Measurements from ENCODE around the gene RNF5.

RNF5 gene

GRCh38 chr6:32194388-32194787 lies 16.2 kb downstream of the RNF5 start:
- no peak for TF ChIP-seq CTCF (IDR thresholded peaks at IDR 0.05; ENCODE audit: low read depth, low read length)
- no peak for DNase-seq (ENCODE audit: extremely low read depth, low read depth)

- peak; percentile 19 for DNase-seq (ENCODE audit: extremely low read depth, low read depth)
- TF ChIP-seq CTCF (IDR thresholded peaks at IDR 0.05; ENCODE audit: low read depth, low read length): peak; percentile 57
These were observed 16.8 kb downstream of the RNF5 start for GRCh38 chr6:32194825-32195651.

- DNase-seq (ENCODE audit: extremely low read depth, low read depth): peak; percentile 100
- peak; percentile 32 for TF ChIP-seq CTCF (IDR thresholded peaks at IDR 0.05; ENCODE audit: low read depth, low read length)
These were observed 17.4 kb downstream of the RNF5 start for GRCh38 chr6:32195652-32195901.

- TF ChIP-seq CTCF (IDR thresholded peaks at IDR 0.05; ENCODE audit: low read depth, low read length): no peak
- DNase-seq (ENCODE audit: extremely low read depth, low read depth): peak; percentile 59
These were observed 17.9 kb downstream of the RNF5 start for GRCh38 chr6:32195902-32196681.

GRCh38 chr6:32196682-32197616 lies 18.7 kb downstream of the RNF5 start:
- no peak; the same call in 1 of the 2 replicates for TF ChIP-seq CTCF (IDR thresholded peaks at IDR 0.05; ENCODE audit: low read depth, low read length)
- no peak for DNase-seq (ENCODE audit: extremely low read depth, low read depth)

- TF ChIP-seq CTCF (IDR thresholded peaks at IDR 0.05; ENCODE audit: low read depth, low read length): no peak
- DNase-seq (ENCODE audit: extremely low read depth, low read depth): no peak
These were observed 20.1 kb downstream of the RNF5 start for GRCh38 chr6:32198345-32198696.

Measured in AG09319 (cell line).